ENCODE results near the gene HOXB6.

HOXB6 gene

DNA sequence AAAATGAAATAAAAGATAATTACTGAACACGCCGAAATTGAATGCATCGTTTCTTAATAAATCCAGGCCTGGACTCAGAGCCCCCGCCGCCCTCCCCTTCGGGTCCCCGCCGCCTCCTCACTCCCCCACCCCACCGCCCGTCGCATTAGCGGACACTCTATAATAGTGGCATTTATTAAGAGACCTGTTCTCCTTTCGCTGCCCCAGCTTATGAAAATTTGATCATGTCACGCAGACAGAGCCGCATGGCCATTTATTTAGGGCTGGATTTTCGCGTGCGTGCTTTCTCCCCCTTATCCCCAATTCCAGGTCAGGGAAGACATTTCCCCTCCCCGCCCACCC is 53.6 kb downstream of the HOXB6 start:
- no peak for DNase-seq

DNA sequence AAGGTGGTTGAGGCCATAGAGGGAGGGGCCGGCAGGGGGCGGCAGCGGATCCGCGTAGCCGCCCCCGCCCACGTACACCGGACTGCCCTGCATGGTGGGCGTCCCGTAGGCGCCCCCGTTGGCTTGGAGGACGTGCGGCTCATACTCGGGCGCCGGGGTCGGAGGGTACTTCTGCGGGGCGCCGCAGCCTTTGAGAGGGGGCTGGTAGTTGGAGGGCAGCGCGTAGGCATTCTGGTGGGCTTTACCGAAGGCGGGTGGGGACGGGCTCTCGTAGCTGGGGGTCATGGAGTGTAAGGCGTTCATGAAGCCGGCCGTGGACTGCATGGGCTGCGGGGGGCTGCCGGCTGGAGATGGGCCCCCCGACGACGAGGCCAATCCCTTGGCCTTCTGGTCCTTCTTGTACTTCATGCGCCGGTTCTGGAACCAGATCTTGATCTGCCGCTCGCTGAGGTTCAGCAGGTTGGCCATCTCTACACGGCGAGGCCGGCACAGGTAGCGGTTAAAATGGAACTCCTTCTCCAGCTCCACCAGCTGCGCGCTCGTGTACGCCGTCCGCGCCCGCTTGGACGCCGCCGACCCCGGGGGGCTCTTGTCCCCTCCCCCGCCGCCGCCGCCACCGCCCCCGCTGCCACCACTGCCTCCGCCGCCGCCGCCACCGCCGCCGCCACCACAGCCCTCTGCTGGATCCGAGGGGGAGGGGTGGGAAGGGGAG is 54.1 kb downstream of the HOXB6 start:
- no peak for DNase-seq

DNA sequence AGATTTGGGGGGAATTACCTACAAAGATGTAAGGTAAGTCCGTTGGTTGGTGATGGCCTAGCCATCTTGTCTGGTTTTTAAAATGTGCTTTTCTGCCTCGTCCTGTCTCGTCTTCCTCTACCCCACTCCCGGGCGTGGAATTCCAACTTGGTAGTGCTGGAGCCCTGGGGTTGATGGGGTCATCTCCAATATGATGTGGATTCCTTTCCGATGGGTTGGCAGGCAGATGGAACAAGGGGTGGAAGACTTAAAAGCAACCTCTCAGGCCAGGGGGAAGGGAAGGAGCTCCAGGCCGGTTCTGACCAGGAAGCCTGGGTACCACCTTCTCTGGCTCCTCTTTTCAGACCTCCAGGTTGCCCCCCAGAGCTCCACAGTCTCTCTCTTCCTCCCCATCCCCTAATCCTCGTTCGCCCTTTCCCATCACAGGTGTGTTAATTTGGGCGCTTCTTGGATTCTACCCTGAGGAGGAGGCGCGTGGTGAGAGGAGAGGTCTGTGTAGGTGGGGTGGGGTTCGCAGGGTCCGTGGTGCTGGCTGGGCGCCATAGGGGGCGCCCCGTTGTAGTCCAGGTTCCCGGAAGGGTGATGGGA is 54.8 kb downstream of the HOXB6 start:
- no peak for DNase-seq

DNA sequence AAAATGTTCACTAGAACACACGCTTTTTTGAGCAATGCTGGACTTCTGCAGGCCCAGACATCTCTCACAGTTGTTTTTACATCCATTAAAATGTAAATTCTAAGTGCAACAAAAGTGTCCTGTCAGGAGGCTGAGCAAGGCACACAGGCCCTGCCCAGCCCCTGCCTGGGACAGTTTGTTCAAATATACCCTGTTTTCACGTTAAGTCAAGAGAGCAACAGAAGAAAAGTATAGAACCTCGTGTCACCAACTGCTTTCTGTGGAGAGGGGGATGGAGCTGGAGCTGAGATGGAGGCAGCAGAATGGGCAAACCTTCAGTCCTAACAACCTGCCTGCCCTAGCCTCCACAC is 55.5 kb downstream of the HOXB6 start:
- no peak for DNase-seq

DNA sequence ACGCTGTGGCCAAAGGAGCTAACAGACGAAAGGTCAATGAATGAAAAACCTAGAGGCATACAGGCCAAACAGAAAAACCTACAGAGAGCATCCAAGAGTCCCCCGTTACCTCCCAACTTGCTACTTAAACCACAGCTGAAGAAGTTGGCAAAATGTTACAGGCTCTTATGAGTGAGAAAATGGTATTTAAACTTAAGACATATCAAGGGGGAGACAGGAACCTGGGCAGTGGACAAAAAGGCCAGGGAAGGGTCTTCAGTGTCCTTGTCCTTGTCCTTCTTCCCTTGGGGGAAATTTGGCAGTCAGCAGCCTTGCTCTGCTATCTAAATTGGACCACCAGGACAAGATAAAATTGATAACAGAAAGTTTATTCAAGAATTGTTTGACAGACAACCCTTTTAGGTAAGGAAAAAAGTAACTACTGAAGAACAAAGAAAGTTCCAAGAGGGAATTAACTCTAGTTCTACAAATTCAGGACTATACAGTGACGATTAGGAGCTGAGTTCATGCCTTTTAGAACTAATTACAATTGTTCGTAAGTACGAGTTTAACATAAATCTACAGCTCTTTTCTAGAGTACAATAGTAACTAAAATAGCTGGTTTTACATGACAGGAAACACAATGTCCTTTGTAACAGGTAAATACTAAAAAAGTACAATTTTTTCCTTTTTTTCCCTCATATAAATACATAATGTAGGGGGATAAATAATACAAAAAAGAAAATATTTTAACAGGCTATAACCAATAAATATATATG is 56.1 kb downstream of the HOXB6 start:
- no peak for DNase-seq

DNA sequence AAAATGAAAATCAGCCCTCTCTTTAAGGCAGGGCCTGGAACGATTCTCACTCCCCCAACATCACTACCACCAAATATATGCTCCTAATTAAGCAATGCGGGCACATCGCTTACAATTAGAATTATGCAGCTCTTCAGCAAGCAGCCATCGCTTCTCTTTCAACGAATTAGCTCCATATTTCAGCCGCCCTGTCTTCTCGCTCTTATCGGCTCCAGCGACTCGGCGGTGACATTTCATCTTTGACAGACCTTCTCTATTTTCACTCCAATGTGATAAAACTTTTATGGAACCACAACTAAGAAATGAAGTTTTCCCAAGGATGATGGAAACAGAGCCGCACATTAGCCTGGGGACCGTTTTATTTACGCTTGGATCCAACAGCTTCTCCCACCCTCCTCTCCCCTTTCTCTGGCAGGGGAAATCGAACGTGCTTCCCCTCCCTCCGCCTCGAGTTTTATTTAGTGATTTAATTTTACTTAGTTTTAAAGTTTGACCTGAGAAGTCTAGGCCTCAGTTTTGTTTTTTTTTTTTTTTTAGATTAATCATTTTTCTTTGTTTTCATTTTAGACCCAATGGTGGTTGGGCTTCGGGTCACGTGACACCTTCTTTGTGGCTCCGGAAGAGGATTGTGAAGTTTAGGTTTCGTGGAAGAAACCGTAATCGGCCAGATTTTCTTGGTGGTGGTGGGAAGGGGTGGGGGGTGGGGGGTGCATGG is 56.8 kb downstream of the HOXB6 start:
- DNase-seq: no peak

DNA sequence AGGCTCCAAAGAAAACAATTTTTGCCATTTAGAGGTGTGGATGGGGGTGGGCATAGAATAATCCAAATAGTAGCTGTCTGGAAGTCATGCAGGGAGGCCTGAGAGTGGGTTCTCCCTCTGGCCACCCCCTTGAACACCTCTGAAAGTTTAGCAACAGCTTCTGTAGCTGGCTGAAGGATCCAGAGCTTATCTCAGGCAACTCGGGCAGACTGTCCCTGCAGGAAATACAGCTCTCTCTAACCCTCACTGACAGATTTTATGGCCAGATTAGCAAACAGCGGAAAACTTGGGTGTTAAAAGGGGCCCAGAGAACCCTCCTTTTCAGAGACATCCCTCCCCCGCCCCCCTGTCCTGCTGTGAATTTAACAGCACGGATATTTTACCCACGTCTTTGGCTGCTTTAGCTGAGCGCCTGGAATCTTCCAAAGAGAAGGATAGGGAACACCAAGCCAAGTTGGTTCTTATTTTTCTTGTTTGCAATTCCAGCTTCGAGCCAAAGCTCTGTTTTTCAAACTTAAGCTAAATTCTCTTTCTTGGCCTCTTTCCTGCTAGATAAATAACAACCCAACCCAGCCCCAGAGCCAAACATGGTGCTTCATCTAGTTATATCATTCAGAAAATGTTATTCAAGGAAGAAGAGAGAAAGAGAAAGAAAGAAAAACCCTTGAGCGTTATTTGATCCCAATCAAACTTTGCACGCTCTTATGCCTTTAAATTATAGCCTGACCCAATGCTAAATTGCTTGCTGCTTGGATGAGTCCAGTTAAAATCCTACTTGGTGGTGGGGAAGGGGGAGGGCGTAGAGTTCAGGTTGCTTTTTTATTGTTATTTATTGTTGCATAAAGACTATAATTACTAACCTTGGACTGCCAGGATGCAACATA is 57.6 kb downstream of the HOXB6 start:
- DNase-seq: no peak

DNA sequence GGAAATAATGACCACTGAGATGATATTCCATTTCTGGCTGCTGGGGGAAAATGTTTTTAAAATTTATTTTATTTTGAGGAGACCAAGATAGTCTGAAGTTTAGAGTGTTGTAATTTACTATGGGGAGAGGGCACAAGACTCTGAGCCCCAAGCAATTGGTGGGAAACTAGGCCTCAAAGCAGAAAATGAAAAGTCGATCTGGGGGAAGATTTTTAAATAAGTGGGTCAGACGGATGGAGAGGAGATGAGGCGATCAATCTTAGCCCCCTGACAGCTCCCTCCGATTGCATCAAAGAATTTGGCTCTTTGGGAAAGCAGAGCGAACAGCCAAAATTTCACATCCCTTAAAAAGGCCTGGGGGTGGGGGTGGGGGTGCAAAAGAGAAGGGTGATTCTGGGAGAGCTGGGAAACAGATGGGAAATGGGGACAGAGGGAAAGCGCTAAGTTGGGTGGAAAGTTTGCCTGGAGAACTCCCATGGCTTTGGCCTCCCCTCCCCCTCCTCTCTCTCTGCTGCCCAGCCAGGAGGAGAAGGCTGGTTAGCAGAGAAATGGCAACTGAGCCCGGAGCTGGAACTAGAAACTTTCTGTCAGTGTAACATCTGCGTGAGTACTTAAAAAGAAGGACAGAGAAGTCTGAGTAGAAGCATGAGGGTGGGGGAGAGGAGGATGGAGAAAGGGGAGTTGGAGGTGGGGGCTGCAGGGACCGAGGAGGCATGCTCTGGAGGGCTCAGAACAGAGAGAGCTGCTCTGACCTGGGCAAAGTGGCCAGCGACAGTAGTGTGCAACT is 58.5 kb downstream of the HOXB6 start:
- DNase-seq: no peak
